HepG2 (cell line): ENCODE measurements around the gene SGF29. TPM values are rescaled to one million over a fixed set of nuclear protein-coding genes. Genes with fewer than 3 reads are reported as not detected.

Experiments used
- CREB3 ChIP-seq: sonication (generic); formaldehyde crosslinking; IDR thresholded peaks from 2 replicates; pipeline ENCODE4 v1.5.0; 2020; ENCODE audit warnings: missing genetic modification reagents
- DRAP1 ChIP-seq: IDR thresholded peaks from 2 replicates; pipeline ENCODE4 v1.6.1; 2016; ENCODE audit warnings: missing genetic modification reagents, missing compliant biosample characterization
- ETS1 ChIP-seq: sonication (generic); formaldehyde crosslinking; IDR thresholded peaks from 2 replicates; pipeline ENCODE4 v1.4.0; 2020; ENCODE audit warnings: missing genetic modification reagents
- FOXA3 ChIP-seq: IDR thresholded peaks from 2 replicates; pipeline ENCODE4 v1.6.1; 2016; ENCODE audit warnings: missing genetic modification reagents, missing compliant biosample characterization
- MED13 ChIP-seq: sonication (generic); formaldehyde crosslinking; IDR thresholded peaks from 2 replicates; pipeline ENCODE4 v1.5.0; 2020; ENCODE audit warnings: missing genetic modification reagents
- MTERF4 ChIP-seq: sonication (generic); formaldehyde crosslinking; IDR thresholded peaks from 2 replicates; pipeline ENCODE4 v1.8.0; 2023; ENCODE audit warnings: mild to moderate bottlenecking, missing genetic modification reagents
- MYPOP ChIP-seq: sonication (generic); formaldehyde crosslinking; IDR thresholded peaks from 2 replicates; pipeline ENCODE4 v1.8.1; 2023; ENCODE audit warnings: mild to moderate bottlenecking, moderate library complexity, missing genetic modification reagents
- NAIF1 ChIP-seq: sonication (generic); formaldehyde crosslinking; IDR thresholded peaks from 2 replicates; pipeline ENCODE4 v1.5.0; 2020; ENCODE audit warnings: mild to moderate bottlenecking, missing genetic modification reagents, borderline replicate concordance
- NR0B2 ChIP-seq: sonication (generic); formaldehyde crosslinking; IDR thresholded peaks from 2 replicates; pipeline ENCODE4 v1.4.0; 2020; ENCODE audit warnings: mild to moderate bottlenecking, missing genetic modification reagents
- PBX2 ChIP-seq: IDR thresholded peaks from 2 replicates; pipeline ENCODE4 v1.6.1; 2016; ENCODE audit warnings: control low read depth
- RARA ChIP-seq: IDR thresholded peaks from 2 replicates; pipeline ENCODE4 v1.6.1; 2016; ENCODE audit warnings: missing genetic modification reagents, missing compliant biosample characterization
- SIX1 ChIP-seq: sonication (generic); formaldehyde crosslinking; IDR thresholded peaks from 2 replicates; pipeline ENCODE4 v1.4.0; 2020; ENCODE audit warnings: missing genetic modification reagents, borderline replicate concordance
- ZNF143 ChIP-seq: sonication (generic); formaldehyde crosslinking; IDR thresholded peaks from 2 replicates; pipeline ENCODE4 v1.4.0; 2020; ENCODE audit warnings: missing genetic modification reagents
- ZNF296 ChIP-seq: sonication (generic); formaldehyde crosslinking; conservative IDR thresholded peaks from 2 replicates; pipeline ENCODE4 v1.5.0; 2020; ENCODE audit warnings: mild to moderate bottlenecking, missing genetic modification reagents
- ZNF446 ChIP-seq: sonication (generic); formaldehyde crosslinking; IDR thresholded peaks from 2 replicates; pipeline ENCODE4 v1.5.0; 2020; ENCODE audit warnings: mild to moderate bottlenecking, missing genetic modification reagents
- ZNF724P ChIP-seq: sonication (generic); formaldehyde crosslinking; IDR thresholded peaks from 2 replicates; pipeline ENCODE4 v1.8.0; 2022; ENCODE audit warnings: missing genetic modification reagents, borderline replicate concordance
- polyA plus RNA-seq, 8 experiments: library from polyadenylated mRNA; depleted of rRNA in 3 of 8; stranded (reverse) in 7 of 8; unstranded in 1 of 8; fragments of >200 nt; fragmentation: Illumina TruSeq in 4 of 8; extraction: Trizol in 4 of 8; gene quantifications; 2 replicates each; pipeline versions ENCODE4 v1.2.1 to v1.2.3, GENCODE V29; 2011 to 2016; ENCODE audit warnings: low read depth in 4 of 8, missing spikeins in 1 of 8, mixed read lengths in 1 of 8; ENCODE audit not compliant: insufficient read depth in 1 of 8
- total RNA-seq, 5 experiments: library from RNA; depleted of rRNA; stranded (reverse); fragments of >200 nt; fragmentation: Illumina TruSeq; extraction: Trizol; gene quantifications; 2 replicates each; pipeline ENCODE4 v1.2.3, GENCODE V29; 2016; ENCODE audit warnings: low read depth in 1 of 5

The SGF29 gene
- total and polyA plus RNA-seq, 2 of the 13 experiments (the other 11 are each of a cell fraction or from before 2014, with no cell fraction given), result 5.0 to 29.4 TPM

GRCh38 chr16:28596840-28597691 lies 43.3 kb downstream of the SGF29 start, which contains the start of gene SULT1A2 (continued):
- TF ChIP-seq DRAP1 (CRISPR knock-in tag), result peak; percentile 66
- no peak for TF ChIP-seq NR0B2
- no peak for TF ChIP-seq MED13 (CRISPR knock-in tag)
- no peak for TF ChIP-seq ZNF446 (CRISPR knock-in tag)
- TF ChIP-seq ZNF143, result no peak
- TF ChIP-seq ZNF724P, result no peak
- peak; percentile 65 for TF ChIP-seq RARA
- TF ChIP-seq SIX1, result no peak
- TF ChIP-seq ETS1 (CRISPR knock-in tag), result no peak
- TF ChIP-seq CREB3 (CRISPR knock-in tag), result no peak
- TF ChIP-seq MYPOP (CRISPR knock-in tag), result 0 out of 2 replicates have a peak, but pooled peaks have one; percentile 13
- TF ChIP-seq FOXA3, result peak; percentile 21; the same call in 1 of the 2 replicates
- TF ChIP-seq NAIF1 (CRISPR knock-in tag), result no peak; the same call in 1 of the 2 replicates
- no peak for TF ChIP-seq MTERF4 (CRISPR knock-in tag)
- no peak for TF ChIP-seq ZNF296
- TF ChIP-seq PBX2, result peak; percentile 72
- TF ChIP-seq, all 625 proteins: peak for 80
